ENCODE results near the gene ASIC1.

DNA sequence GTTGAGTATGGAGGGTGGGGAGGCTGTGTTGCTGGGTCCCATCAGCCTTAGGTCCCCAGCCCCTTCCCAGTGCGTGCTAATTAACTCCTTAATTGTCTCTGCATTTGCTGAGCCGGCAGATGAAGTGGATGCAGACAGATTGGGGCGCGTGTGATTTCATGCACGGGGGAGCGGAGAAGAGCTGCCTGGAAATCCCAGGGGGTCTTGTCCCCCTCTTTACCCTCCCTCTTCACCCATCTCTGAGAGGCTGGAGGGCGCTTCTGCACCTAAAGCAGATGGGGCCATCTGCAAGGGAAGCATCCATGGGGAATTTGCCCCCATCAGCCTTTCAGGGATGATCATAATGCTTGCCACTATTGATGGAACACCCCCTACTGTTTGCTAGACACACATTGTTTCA lies 4.4 kb upstream of the ASIC1 start:
- TF ChIP-seq, protein P1, sequence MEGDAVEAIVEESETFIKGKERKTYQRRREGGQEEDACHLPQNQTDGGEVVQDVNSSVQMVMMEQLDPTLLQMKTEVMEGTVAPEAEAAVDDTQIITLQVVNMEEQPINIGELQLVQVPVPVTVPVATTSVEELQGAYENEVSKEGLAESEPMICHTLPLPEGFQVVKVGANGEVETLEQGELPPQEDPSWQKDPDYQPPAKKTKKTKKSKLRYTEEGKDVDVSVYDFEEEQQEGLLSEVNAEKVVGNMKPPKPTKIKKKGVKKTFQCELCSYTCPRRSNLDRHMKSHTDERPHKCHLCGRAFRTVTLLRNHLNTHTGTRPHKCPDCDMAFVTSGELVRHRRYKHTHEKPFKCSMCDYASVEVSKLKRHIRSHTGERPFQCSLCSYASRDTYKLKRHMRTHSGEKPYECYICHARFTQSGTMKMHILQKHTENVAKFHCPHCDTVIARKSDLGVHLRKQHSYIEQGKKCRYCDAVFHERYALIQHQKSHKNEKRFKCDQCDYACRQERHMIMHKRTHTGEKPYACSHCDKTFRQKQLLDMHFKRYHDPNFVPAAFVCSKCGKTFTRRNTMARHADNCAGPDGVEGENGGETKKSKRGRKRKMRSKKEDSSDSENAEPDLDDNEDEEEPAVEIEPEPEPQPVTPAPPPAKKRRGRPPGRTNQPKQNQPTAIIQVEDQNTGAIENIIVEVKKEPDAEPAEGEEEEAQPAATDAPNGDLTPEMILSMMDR (IDR thresholded peaks at IDR 0.05; ENCODE audit: low read length) = no peak
- no peak for TF ChIP-seq EZH2 (IDR thresholded peaks at IDR 0.05; ENCODE audit: borderline replicate concordance, low read length)

All from OCI-LY1 (cell line).